GM19395 (cell line): Measurements from ENCODE around the gene LSAMP.
A peak's percentile ranks its signal among the peaks of the same experiment; 100 is the strongest.

Experiments
- ATAC-seq: cut with Tn5 transposase; IDR thresholded peaks from one replicate; pipeline ENCODE4 v1.9.1; 2021; ENCODE audit warnings: mild to moderate bottlenecking, moderate library complexity; ENCODE audit not compliant: unreplicated experiment

LSAMP gene

GRCh38 chr3:116179091-116179490 is 266.2 kb downstream of the LSAMP start:
- no peak for ATAC-seq

GRCh38 chr3:116176974-116177555 is 268.2 kb downstream of the LSAMP start:
- ATAC-seq = no peak

- ATAC-seq = no peak
These were observed 279.2 kb downstream of the LSAMP start for GRCh38 chr3:116166121-116166520.

- no peak for ATAC-seq
These were observed 279.6 kb downstream of the LSAMP start for GRCh38 chr3:116165641-116166040.

- no peak for ATAC-seq
These were observed 280.2 kb downstream of the LSAMP start for GRCh38 chr3:116165135-116165534.

DNA sequence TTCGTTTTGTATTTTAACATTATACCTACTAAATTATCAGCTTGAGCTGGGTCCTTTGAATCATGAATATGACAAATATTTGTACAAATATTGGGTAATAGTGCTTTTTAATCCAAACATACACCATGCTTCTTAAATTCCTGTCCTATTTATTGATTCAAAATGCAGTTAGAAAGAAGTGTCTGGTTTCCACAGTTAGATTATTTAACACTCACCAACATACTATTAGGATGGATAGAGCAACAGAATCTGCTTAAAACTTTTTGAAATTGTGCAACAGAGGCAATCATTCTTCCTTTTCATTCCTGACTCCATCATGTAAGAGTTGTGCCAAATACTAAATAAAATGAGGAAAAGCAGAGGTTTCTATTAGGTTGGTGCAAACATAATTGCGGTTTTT is 281.2 kb downstream of the LSAMP start:
- ATAC-seq = no peak

- ATAC-seq = no peak
These were observed 283.4 kb downstream of the LSAMP start for GRCh38 chr3:116161575-116162525.

DNA sequence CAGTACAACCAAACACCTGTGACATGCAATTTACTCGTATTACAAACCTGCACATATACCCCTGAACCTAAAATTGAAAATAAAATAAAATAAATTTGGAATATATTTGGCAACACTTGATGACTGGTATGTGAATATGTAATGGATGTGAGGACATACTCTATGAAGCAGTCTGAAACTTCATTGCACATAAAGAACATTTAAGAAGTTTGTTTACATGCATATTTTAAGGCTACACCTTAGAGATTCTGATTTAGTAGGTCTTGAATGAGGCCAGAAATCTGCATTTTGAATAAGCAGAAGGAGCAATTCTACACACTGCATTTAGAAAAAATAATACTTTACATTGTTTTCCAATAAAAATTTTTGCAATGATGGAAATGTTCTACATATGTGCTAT is 284.7 kb downstream of the LSAMP start:
- ATAC-seq = no peak

GRCh38 chr3:116155841-116156240 is 289.4 kb downstream of the LSAMP start:
- ATAC-seq = no peak

DNA sequence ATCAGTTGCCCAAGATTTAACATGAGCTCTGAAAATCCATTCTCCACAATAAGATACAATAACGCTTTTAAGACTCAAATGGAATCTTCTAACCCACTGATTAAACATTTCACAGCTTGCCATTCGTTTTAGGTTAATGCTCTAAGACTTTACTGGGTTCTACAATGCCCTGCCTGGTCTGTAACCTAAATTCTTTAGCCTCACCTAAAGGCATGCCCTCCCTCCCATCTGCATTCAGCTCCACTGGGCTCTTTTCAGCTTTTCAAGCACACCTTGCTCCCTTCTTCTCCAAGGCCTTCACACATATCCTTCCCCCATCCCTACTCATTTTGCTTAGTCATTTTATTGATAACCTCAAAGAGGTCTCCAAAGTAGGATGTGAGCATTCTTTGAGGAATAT is 290.9 kb downstream of the LSAMP start:
- no peak for ATAC-seq

DNA sequence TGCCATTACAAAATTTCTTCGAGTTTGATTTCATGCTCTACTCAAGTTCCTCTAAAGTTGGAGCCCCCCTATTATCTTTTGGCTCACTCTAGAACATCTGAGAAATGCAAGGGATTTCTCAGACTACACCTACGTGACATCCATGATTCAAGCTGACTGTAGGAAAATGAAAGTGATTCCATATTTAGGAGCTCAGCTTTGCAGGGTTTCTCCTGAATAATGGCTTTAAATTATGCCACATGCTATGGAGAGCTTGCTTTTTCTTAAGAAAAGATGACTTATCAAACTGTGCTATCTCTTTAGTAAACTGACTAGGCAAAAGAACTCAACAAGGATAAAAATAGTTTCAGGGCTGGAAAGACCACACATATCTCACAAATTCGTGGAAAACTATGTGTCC is 292.1 kb downstream of the LSAMP start:
- no peak for ATAC-seq

- ATAC-seq = no peak
These were observed 294.6 kb downstream of the LSAMP start for GRCh38 chr3:116150655-116151167.

GRCh38 chr3:116148881-116149851 is 296.1 kb downstream of the LSAMP start:
- ATAC-seq = no peak

GRCh38 chr3:116145613-116146012 is 299.7 kb downstream of the LSAMP start:
- ATAC-seq = no peak

- no peak for ATAC-seq
These were observed 303.6 kb downstream of the LSAMP start for GRCh38 chr3:116141724-116142123.

- ATAC-seq = peak; percentile 59
These were observed 305.1 kb downstream of the LSAMP start for GRCh38 chr3:116140100-116140689.

DNA sequence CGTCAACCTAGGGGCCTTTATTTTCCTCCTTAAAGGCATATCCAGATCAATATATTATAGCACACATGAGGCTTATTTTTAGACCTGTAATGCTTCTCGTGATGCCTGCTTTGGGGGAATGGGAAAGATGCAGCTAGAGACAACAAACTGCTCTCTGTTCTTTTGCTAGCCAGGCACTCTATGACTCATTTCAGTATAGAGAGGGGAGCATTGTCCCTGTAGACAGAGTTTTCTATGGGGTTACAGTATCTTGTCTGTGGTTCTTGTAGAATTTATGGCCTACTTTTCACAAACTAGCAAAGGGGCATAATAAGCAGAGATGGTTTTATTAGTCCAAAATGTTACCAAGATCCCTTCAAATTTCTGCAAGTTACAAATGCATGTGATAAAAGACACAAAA is 305.6 kb downstream of the LSAMP start:
- peak; percentile 79 for ATAC-seq

DNA sequence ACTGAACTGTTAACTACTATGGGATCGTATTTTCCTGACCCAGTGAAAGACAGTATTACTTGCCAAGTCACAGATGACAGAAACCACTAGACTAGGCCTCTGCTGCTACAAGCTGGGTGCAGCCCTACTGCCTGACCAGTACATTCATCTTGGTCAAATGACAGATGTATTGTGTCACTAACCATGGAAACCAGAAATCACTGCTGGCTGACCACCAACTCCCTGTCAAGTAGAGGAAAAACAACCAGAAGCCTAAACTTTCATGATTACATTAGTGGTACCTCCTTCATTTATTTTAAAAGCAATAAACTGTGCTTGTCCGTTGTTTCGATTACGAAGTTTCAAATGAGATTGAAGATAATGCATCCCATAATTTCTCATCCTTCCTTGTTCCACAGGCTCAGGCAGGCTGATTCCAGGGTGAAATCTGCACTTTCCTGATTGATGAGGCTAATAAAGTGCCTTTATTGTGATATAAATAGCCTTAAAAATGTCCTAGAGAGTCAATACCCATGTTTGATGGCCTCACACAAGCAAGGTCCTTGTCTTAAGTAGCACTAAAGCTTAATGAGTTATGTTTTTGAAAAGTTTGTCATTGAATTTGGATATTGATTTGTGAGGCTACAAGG is 309.7 kb downstream of the LSAMP start:
- no peak for ATAC-seq

- no peak for ATAC-seq
These were observed 315.9 kb downstream of the LSAMP start for GRCh38 chr3:116129187-116129946.
